Omental fat pad (tissue), 4 donors: Measurements from ENCODE around the gene SYNGR3. TPM values are rescaled to one million over a fixed set of nuclear protein-coding genes. Genes with fewer than 3 reads are reported as not detected.

Experiments
- ATAC-seq: fragments of 150-250 bp; one replicate; pipeline ENCODE4 v1.9.1; 2016; ENCODE audit warnings: mild to moderate bottlenecking, moderate library complexity; ENCODE audit not compliant: low FRiP score
- DNase-seq: peaks from one replicate; pipeline ENCODE4 v3.0.0-alpha.2; 2019; ENCODE audit warnings: low spot score
- total RNA-seq, 4 donors: library from RNA; depleted of rRNA; stranded (reverse); fragments of >200 nt; gene quantifications; one replicate each; pipeline ENCODE4 v1.1.0, GENCODE V29; 2016
- TF ChIP-seq, protein P1 (sequence below), 3 donors: fragments of 450-650 bp; IDR thresholded peaks; one replicate each; pipeline ENCODE4 v1.5.1; 2016 to 2017; ENCODE audit warnings: antibody characterized with exemption in 3 of 3, mild to moderate bottlenecking in 3 of 3, moderate library complexity in 2 of 3

Gene SYNGR3
- total RNA-seq, 4 donors from 2014 or later = 0.28 to 1.6 TPM; not detected in 2

- no peak for DNase-seq
- TF ChIP-seq, protein P1, sequence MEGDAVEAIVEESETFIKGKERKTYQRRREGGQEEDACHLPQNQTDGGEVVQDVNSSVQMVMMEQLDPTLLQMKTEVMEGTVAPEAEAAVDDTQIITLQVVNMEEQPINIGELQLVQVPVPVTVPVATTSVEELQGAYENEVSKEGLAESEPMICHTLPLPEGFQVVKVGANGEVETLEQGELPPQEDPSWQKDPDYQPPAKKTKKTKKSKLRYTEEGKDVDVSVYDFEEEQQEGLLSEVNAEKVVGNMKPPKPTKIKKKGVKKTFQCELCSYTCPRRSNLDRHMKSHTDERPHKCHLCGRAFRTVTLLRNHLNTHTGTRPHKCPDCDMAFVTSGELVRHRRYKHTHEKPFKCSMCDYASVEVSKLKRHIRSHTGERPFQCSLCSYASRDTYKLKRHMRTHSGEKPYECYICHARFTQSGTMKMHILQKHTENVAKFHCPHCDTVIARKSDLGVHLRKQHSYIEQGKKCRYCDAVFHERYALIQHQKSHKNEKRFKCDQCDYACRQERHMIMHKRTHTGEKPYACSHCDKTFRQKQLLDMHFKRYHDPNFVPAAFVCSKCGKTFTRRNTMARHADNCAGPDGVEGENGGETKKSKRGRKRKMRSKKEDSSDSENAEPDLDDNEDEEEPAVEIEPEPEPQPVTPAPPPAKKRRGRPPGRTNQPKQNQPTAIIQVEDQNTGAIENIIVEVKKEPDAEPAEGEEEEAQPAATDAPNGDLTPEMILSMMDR (IDR thresholded peaks at IDR 0.05) = no peak
- no peak for ATAC-seq
Measured at GRCh38 chr16:1944612-1945199, 45.1 kb upstream of the SYNGR3 start.

DNA sequence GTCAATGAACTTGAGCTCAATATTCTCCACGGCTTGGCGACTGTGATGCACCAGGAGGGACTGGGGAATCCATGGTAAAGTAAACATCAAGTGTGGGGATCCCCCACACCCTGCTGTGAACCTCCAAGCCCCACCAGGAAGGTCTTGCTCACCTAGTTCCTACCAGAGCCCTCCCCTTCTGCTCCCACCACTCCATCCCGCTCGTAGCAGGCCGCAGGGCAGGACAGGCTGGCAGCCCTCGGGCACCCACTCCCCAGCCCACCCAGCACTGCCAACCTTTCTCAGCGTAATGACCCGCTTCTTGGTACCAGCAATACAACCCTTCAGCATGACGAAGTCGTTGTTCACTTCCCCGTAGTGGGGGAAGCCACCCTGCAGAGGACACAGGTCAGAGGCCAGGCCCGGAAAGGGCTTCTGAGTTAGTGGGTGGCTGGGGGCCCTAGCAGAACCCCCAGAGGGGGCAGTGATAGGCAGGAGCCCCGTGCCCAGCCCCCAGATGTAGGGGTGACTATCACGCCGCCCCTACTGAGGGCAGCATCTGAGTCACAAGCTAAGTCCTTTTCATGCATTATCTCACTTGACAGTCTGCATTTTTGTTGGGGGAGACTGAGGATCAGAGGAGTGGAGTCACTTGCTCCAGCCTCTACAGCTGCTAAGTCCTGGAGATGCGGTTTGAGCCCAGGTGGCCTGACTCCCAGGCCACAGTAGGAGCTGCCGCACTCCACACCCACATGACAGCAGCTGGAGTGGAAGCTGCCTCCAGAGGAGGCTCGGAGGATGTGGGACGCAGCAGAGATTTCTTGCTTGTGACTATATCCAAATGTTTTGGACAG lies 44.0 kb upstream of the SYNGR3 start:
- ATAC-seq (no peak), DNase-seq (no peak)
- TF ChIP-seq, protein P1 (IDR thresholded peaks at IDR 0.05) = no peak

- ATAC-seq (no peak), DNase-seq (no peak)
- TF ChIP-seq, protein P1 (IDR thresholded peaks at IDR 0.05) = no peak
Measured at GRCh38 chr16:1946495-1947368, 43.0 kb upstream of the SYNGR3 start.

GRCh38 chr16:1947369-1947670 lies 42.5 kb upstream of the SYNGR3 start:
- TF ChIP-seq, protein P1 (IDR thresholded peaks at IDR 0.05) = no peak
- DNase-seq (no peak), ATAC-seq (no peak)

DNA sequence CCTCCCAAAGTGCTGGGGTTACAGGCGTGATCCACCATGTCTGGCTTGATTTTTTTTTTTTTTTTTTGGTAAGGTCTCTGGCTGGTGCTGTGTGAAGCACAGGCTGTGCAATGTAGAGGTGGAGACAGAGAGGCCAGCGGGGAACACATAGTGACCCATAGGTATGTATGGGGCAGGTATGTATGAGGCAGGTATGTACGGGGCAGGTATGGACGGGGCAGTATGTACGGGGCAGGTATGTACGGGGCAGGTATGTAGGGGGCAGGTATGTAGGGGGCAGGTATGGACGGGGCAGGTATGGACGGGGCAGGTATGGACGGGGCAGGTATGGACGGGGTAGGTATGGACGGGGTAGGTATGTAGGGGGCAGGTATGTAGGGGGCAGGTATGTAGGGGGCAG lies 40.3 kb upstream of the SYNGR3 start:
- ATAC-seq = no peak
- no peak for DNase-seq
- TF ChIP-seq, protein P1 (IDR thresholded peaks at IDR 0.05) = no peak

DNA sequence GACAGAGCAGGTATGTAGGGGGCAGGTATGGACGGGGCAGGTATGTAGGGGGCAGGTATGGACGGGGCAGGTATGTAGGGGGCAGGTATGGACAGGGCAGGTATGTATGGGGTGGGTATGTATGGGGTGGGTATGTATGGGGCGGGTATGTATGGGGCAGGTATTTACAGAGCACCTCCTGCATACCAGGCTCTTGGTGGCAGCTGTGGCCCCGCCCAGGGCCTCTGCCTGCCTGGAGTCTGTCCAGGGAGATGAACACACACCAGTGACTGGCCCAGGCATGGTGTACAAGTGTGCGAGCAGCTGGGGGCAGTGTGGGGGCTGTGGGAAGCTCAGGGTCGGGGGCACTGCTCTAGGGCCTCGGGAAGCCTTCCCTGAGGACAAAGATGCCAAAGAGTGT lies 39.7 kb upstream of the SYNGR3 start:
- TF ChIP-seq, protein P1 (IDR thresholded peaks at IDR 0.05) = no peak
- ATAC-seq (no peak), DNase-seq (no peak)
